TTC549 (cell line): ENCODE data around the gene TRAF6.
"Not testable (repeated sequence)": the region's sequence is repeated elsewhere in the genome, so short reads cannot be mapped to it uniquely, and the experiment has no call there.

ENCODE experiments used
- FAIRE-seq: peaks from 2 replicates; lab custom pipeline; 2012; peaks lifted over from hg19 to GRCh38; lab: Jason Lieb, UNC

The TRAF6 gene

DNA sequence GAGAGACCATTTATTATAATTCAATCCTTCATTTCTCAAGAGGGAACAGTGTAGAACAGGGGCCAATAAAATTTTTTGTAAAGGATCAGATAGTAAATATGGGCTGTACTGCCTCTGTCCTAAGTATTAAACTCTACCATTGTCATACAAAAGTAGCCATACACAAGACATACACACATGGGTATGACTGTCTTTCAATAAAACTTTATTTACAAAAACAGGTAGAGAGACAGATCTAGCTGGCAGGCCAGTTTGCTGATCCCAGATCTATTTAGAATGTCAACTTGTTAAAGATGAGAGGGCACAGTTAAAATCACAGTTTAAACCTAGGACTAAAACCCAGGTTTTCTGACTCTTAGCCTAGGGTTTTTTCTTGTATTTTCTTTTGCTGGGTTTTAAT lies 16.7 kb downstream of the TRAF6 start:
- no peak for FAIRE-seq

DNA sequence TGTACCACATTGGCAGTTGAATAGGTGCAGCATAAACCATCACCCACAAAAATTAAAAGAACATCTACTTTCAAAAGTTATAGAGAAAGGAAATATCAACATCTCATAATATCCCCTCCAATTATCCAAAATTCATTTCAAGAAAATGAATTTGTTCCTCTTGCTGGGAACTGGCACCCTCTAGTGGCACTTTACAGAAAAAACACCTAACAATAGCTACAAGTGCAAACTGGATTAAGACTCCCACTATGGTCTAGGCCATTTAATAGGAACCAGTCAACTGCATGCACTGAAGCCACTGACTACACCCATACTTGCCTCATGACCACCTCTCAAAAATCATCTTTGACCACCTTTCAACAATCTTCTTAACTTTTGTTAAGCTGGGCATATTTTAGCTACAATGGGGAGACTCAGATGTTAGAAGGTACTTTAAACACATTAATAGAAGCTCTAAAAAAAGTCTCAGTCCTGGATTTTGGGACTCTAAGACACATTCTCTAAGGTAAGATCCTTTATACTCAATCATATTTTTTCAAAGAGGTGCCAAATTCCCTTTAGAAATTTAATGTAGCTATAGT lies 17.3 kb downstream of the TRAF6 start:
- FAIRE-seq = peak; percentile 15

DNA sequence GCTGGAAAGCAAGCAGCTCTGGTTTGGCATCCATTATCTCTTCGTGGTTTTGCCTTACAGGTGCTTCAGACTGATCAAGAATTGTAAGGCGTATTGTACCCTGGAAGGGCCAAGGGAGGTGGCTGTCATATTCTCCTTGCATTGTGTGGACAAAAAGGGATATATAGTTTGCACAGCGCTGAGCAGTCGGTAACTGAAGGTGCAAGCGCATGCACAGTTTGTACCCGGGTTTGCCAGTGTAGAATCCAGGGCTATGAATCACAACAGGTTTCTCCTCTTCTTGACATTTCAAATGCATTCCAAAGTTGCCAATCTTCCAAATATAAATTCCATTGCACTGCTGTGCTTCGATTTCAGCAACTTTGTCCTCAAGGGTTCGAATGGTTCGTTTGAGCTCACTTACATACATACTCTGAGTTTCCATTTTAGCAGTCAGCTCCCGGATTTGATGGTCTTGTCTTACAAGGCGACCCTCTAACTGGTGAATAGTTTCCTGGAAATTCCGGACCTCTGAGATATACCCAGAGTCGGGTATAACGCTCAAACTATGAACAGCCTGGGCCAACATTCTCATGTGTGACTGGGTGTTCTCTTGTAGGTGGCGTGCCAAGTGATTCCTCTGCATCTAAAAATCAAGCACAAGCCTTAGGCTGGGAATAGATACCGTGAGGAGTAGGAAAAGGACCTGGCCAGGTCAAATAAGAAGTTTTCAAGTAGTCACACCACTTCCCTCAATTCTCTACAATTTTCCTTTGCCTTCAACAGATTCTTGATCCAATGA lies 19.9 kb downstream of the TRAF6 start:
- no peak for FAIRE-seq

DNA sequence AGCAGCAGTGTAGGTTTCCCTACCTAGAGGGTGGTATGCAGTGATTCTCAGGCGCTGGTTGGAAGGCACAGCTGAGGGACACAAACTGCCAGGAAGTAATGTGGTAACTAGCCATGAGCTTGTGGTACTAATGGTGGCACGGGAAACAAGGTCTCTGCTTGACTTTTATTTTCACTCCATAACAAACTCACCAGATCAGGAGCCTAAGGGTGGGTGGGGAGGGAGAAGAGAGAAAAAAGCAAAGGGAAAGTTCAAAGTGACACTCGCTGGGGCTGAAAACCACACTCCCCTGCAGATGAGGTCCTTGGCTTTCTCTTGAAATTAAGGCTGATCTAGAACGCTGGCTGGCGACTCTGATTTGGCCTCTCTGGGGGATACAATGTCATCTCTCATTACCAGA lies 22.0 kb downstream of the TRAF6 start:
- FAIRE-seq = no peak

DNA sequence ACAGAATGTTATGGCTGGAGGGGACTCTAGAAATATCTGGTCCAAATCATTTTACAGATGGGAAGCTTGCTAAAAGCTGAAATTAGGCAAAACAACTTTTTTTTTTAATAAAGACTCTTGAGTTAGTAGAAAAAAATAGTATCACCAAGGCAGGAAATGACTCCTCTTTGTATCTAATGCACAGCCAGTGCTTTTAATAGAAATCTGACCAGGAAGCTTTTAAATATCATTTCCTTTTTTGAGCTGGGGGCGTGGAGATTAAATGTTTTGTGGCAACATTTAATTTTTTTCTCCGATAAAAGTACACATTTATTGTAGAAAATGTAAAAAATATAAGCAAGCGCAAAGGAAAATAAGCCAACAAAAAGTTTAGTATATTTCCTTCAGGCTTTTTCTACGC lies 22.5 kb downstream of the TRAF6 start:
- FAIRE-seq = no peak

DNA sequence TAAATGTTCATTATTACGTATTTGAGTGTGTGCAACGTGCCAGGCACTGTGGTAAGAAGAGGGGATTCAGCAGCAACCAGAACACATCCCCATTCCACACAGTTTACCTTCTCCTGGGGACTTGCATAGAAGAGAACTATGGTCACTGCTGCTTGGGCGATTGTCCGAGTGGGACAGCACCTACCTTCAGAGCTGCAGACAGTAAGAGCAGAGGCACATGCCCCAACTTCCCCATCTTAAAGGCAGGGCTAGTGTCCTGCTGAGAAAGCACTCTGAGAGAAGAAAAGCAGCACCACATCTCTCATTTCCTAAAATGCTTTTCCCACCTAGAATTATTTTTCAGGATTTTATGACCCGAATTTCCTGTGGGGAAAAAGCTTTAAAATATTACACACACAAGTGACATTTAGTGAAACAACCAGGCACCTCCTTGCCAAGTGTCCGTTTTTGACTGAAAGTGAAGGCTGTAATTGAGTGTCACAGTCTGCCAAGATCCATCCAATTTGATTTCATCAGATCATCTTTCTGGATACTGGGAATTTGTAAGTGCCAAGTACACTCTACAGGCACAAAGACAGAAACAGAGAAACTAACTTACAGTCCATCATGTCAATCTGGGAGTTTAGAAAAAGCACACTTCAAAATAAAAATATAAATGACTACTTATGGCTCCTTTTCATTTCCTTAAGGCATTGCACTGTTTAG lies 24.6 kb downstream of the TRAF6 start:
- no peak for FAIRE-seq

DNA sequence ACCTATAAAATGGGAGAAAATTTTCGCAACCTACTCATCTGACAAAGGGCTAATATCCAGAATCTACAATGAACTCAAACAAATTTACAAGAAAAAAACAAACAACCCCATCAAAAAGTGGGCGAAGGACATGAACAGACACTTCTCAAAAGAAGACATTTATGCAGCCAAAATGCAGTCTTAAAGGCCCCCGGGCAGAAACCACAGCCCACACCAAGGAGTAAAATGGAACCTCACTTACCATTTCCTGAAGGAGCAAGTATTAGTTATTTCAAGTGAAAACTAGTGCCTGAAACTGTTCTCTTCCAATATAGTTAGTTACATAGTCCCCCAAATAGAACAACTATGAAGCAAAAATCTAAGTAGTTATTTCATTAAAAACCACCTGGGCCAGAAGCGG lies 27.0 kb downstream of the TRAF6 start:
- not testable (repeated sequence) for FAIRE-seq

DNA sequence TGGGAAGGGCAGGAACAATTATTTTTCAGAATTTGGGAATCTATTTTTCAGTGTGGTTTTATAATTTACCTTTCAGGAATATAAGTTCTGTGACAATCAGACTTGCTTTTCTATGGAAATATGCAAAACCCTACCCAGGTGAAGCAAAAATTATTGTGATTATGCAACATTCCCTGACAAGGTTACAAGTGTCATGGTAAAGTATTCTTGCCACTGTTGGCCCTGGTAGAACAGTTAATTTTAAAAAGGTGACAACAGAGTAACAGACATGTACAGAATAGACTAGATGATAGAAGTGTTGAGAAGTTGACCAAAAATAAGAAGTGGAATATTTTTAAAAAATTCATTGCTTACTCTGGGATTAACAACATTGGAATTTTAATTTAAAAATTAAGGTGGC lies 29.2 kb downstream of the TRAF6 start:
- FAIRE-seq = no peak

DNA sequence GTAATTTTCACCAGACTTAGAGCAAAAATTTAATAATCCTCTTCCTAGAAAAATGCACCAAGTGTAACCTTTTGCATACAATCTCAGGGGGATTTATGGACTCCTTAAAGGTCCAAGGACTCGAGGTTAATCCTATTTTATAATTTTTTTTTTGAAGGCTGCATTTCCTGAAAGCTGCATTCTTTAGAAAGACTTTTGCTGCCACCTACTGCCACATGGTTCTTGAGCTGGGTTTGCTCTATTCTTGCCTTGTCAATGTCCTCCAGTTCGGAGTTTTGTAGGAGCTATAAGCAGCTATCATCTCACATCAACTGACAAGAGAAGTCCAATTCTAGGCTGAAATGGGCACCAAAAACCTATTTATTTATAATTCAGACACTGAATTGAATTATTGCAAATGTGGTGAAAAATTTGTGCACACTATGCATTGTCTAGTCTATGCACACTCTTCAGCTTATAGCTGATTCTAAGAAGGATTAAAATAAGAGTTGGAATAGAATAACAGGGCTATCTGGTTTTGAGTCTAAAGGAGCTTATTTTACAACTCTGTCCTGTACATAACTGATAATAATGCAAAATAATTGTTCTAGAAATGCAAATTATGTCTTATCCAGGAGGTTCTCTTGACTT lies 31.3 kb downstream of the TRAF6 start:
- peak; percentile 34 for FAIRE-seq

DNA sequence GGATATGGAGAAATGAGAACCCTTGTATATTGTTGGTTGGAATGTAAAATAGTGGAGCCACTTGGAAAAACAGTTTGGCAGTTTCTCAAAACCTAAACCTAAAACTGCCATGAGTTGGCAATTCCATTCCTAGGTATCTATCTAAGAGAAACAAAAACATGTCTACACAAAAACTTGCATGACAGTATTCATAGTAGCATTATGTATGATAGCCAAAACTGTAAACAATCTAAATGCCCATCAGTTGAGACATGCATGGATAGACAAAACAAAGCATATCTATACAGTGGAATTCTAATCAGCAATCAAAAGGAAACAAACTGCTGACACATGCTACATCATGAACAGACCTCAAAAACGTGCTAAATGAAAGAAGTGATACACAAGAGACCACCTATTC lies 34.9 kb downstream of the TRAF6 start:
- no peak for FAIRE-seq

DNA sequence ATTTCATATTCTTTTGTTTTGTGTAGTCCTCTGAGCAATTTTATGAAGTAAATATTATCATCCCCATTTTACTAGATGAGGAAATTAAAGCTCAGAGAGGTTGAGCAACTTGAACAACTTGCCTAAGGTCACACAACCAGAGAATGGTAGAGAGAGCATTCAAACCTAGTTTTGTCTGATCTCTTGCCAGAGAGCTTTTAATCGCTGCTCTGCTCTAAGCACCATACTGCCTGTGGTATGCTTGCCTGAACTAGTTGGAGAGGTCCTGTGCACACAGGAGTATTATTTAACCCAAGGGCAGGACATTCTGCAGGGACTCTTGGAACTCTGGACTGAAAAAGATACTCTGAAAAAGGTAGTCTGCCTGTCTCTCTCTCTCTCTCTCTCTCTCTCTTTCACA lies 38.5 kb downstream of the TRAF6 start:
- no peak for FAIRE-seq

DNA sequence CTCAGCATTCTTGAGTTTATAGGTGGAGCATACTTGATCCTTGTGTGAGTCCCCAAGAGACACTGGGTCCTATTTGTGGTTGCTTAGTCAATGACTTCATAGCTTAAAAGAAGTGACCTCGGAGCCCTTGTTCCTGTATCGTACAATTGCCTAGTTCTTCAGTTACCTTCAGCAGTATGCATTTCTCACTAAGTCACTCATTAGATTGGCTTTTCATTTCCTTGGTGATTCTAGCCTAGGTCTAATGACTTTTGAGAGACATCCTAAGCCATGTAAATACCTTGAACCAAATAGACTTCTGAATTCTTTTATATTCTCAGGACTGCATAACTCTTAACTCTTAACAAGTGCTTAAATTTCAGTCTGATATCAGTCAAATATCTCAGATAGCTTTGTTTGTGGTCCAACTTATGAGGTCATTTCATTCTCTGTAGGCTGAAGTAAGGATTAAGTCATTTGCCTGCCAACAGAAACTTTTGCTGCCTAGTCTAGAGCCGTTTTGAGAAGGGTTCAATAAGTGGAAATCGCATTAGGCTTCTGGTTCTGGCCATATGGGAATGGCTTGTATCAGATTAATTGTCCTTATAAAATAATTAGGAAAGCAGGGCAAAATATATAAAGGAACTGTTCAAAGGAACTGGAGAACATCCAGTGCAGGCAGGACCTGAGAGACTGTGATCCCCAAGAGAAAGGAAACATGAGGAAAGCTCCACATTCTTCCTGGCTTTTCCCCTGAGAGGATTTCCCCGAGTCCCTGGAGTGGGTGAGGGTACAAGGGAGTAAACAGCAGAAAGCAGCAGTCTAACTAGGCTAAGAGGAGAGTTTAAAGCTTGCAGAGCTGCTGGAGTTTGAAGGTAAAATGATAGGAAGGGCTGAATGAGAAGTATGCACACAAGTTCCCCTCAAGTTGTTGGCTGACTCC lies 39.9 kb downstream of the TRAF6 start:
- FAIRE-seq = no peak

DNA sequence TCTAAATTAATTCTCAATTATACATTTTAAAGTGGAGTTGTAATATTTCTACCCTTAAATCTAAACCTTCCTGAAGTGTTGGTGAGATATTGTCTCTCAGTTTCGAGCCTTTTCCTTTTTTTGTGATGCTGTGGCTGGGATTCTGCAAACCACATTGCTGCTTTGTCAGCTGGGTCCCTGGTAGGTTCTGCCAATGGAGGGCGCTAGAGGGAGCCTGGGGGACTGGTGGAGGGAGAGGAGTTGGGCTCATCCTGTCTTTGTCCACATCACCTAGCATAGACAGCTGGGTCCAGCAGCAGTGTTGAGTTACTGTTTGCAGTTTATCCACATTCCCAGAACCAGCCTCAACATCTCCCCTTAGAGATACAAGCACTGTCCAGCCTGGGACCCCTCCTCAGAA lies 41.0 kb downstream of the TRAF6 start:
- FAIRE-seq = no peak

DNA sequence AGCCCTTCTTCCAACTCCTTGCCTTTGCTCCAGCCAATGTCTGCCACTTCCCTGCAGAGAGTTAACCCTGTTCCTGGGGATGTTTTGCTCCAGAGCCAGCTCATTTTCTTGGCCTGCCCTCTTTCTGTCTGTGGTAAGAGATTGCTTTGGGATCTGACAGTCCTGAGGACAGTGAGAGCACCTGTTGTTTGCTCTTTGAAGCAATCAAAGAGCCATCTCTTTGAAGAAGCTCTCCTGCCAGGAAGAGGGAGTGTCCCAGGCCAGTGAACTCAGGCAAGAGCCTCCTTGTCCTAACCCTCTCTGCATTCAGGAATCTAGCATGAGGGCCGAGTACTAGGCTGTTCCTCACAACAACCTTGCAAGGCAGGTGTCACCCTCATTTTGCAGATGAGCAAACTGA lies 42.2 kb downstream of the TRAF6 start:
- no peak for FAIRE-seq

DNA sequence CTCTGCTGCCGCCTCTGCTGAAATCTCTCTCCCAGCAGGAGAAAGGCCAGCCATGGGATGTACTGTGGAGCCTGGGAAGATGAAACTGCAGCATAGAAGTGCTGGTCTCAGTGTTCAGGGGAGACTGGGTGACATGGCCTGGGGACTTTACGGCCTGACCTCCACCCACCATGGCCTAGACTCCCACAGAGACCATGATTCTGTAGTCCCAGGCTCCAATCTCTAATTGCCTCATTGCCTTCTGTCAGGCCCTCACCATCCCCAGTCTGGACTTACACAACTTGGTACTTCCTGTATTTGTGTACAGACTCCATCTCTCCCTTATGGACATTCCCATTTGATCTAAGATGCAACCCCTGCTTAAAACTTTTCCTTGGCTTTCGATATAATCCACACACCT lies 43.1 kb downstream of the TRAF6 start:
- FAIRE-seq = no peak

DNA sequence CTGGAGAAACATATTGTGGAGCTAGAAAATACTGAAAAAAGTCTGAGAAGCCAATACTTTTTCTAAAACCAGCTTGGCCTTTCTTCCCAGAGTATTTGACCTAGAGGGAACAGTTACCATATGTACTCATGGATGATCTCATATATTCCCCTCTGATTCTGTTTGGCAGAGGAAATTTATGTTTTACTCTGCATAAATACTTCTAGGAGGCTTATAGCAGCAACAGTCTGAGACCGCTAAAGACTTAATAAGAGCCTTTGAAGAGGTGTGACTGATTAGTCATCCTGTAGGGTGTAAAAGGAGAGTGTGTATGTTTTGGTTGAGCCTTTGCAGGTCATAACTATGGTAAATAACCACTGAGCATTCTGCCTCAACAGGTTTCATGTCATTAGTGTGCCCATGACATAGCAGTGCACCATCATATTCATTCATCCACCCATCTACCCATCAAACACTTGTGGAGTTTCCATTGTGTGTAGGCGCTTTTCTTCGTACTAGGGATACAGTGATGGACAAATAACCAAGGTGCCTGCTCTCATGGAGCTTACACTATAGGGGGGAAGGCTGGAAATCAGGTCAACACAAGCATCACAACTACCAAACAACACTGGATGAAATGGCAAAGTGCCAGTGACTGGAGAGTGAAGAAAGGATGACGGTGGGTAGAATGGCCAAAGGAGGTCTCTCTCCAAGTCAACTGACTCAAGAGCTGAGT lies 44.5 kb downstream of the TRAF6 start:
- no peak for FAIRE-seq

DNA sequence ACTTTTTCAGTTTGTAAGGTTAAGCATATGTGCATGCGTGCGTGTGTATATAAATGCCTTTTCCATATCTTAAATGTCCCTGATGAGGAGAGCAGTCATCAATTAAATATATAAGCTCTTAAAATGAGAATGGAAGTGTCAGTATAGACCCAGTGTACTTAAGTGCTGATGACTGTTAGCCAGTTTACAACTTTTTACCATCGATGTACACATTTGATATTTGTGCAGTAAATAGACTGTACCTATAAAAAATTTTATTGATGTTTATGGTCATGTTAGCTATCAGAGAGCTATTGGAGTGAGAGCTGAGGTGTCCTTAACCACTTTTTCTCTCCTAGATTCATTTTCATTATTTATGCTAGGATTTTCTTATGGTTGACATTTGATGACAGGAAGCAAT lies 45.4 kb downstream of the TRAF6 start:
- no peak for FAIRE-seq

DNA sequence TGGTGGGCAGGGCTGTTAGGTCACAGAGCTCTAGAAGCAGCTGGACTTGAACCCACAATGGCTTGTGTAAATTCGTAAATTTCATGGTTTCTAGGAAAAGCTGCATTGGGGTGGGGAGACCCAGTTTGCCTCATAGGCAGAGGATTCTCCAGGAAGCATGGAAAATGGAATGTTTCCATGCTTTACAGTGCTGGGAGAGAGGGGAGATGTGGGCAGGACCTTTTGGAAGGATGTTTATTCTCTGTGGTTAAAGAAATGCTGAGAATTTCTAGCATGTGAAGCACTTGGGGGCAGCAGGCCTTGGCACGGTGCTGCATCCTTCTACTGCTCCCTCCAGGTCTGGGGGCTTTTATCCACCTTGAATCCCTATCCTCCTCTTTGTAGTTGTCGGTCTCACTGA lies 46.3 kb downstream of the TRAF6 start:
- no peak for FAIRE-seq

DNA sequence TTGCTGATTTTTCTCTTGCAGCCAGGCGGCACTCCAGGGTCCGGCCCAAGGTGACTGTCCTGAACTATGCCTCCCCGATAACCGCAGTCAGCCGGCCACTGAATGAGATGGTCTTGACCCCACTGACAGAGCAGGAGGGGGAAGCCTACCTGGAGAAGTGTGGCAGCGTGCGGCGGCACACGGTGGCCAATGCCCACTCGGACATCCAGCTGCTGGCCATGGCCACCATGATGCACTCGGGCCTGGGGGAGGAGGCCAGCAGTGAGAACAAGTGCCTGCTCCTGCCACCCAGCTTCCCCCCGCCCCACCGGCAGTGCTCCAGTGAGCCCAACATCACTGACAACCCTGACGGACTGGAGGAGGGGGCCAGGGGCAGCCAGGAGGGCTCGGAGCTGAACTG lies 47.8 kb downstream of the TRAF6 start:
- FAIRE-seq = no peak

DNA sequence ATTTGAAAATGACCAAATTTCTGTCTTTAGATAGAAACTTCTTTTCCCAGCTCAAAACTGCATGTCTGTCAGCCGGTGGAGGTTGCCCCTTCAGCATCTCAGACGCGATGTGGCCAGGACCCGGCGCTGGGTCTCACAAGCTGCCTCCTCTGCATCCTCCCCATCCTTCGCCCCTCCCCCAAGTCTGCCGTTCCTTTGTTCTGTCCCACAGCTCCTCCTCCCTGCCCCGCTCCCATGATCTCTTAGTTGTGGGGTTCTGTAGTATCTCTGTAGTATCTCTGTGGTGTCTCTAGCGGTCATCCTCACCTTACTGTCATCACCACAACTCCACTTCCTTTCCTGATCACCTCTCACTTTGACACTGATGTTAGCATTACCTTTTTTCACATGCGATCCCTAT lies 49.9 kb downstream of the TRAF6 start:
- no peak for FAIRE-seq

DNA sequence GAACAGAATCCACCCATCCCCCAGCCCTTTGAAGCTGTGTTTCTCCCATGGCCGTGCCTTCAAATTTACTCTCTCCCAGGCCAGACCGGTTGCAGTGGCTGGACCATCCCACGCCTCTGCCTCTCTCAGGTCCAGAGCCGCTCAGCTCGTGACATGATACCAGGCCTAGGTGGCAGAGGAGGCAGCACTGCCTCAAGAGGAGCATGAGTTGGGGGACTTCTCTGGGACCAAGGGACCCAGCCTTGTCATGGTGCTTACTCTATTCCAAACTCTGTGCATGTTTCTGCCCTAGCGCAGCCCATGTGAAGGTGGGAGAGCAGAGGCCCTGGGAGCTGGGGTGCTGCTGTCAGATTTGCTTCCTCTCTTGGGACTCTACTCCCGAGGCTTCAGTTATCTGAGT lies 51.0 kb downstream of the TRAF6 start:
- FAIRE-seq = no peak
